Chondrocyte (in vitro differentiated cells): Measurements from ENCODE around the gene ORMDL1. TPM values are rescaled to one million over a fixed set of nuclear protein-coding genes. Genes with fewer than 3 reads are reported as not detected.
A peak's percentile ranks its signal among the peaks of the same experiment; 100 is the strongest.

Experiments used
- DNase-seq: peaks from one replicate; pipeline ENCODE4 v3.0.0; 2021; ENCODE audit warnings: mixed read lengths, low spot score
- H3K27ac Mint-ChIP-seq: one replicate; pipeline ENCODE4 v1.8.0; 2021; ENCODE audit warnings: mild to moderate bottlenecking, moderate library complexity, mixed read lengths; ENCODE audit not compliant: unreplicated experiment
- H3K27me3 Mint-ChIP-seq: 2 replicates; pipeline ENCODE4 v1.8.0; 2021; ENCODE audit warnings: low read depth, mixed read lengths
- H3K36me3 Mint-ChIP-seq: 2 replicates; pipeline ENCODE4 v1.8.0; 2021; ENCODE audit warnings: low read depth, mixed read lengths
- H3K4me1 Mint-ChIP-seq: 2 replicates; pipeline ENCODE4 v1.8.0; 2021; ENCODE audit warnings: low read depth, mild to moderate bottlenecking, mixed read lengths
- H3K4me3 Mint-ChIP-seq: one replicate; pipeline ENCODE4 v1.8.0; 2021; ENCODE audit warnings: mild to moderate bottlenecking, moderate library complexity, mixed read lengths; ENCODE audit not compliant: unreplicated experiment
- H3K9me3 Mint-ChIP-seq: 2 replicates; pipeline ENCODE4 v1.8.0; 2021; ENCODE audit warnings: low read depth, mixed read lengths
- CTCF ChIP-seq: fragments of 200-600 bp; sonication (generic); IDR thresholded peaks from 2 replicates; pipeline ENCODE4 v1.5.0; 2021; ENCODE audit warnings: antibody characterized with exemption, mild to moderate bottlenecking, moderate library complexity
- total RNA-seq: library from RNA; stranded (reverse); gene quantifications from 3 replicates; pipeline ENCODE4 v1.2.1, GENCODE V29; 2021

The ORMDL1 gene
- total RNA-seq, 1 donor from 2014 or later, result 50.9 TPM

GRCh38 chr2:189802396-189802912, 18.3 kb upstream of the ORMDL1 start:
- no peak for TF ChIP-seq CTCF
- Mint-ChIP-seq H3K27ac (no peak overlapping the region), H3K36me3 (peaks cover 5% of the 10 kb centered on the region), H3K27me3 (no peaks in the 10 kb centered on the region), H3K9me3 (no peaks in the 10 kb centered on the region), H3K4me3 (no peak overlapping the region), H3K4me1 (peaks cover 30% of the 10 kb centered on the region)
- no peak for DNase-seq

- Mint-ChIP-seq H3K27ac (peak overlapping the region; percentile 65), H3K4me1 (peaks cover 30% of the 10 kb centered on the region), H3K36me3 (peaks cover 3% of the 10 kb centered on the region), H3K9me3 (no peaks in the 10 kb centered on the region), H3K4me3 (no peak overlapping the region), H3K27me3 (no peaks in the 10 kb centered on the region)
- no peak for TF ChIP-seq CTCF
- no peak for DNase-seq
Measured at GRCh38 chr2:189799531-189799930, 15.4 kb upstream of the ORMDL1 start.

DNA sequence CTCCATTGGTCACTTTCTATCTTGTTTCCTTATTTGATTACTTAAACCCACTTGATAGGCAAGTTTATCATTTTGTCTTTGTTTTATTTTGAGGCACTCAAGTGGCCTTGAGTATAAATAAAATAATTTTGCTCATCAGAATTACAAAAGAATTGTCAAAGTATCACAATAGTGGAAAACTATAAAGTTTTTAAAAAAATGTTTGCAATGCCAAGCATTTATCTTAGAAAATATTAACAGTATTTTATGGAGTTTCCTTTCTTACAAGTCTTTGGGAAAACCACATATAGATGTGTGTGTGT, 14.8 kb upstream of the ORMDL1 start:
- TF ChIP-seq CTCF, result no peak
- H3K9me3 Mint-ChIP-seq, result no peaks in the 10 kb centered on the region
- H3K36me3 Mint-ChIP-seq, result peaks cover 3% of the 10 kb centered on the region
- H3K4me1 Mint-ChIP-seq, result peaks cover 30% of the 10 kb centered on the region
- DNase-seq, result no peak
- no peak overlapping the region for H3K4me3 Mint-ChIP-seq
- no peaks in the 10 kb centered on the region for H3K27me3 Mint-ChIP-seq
- H3K27ac Mint-ChIP-seq, result peak overlapping the region; percentile 62

- H3K36me3 Mint-ChIP-seq, result peaks cover 3% of the 10 kb centered on the region
- peak; percentile 88 for TF ChIP-seq CTCF
- no peaks in the 10 kb centered on the region for H3K9me3 Mint-ChIP-seq
- DNase-seq, result no peak
- no peaks in the 10 kb centered on the region for H3K27me3 Mint-ChIP-seq
- H3K27ac Mint-ChIP-seq, result peak overlapping the region; percentile 62
- H3K4me1 Mint-ChIP-seq, result peaks cover 30% of the 10 kb centered on the region
- no peak overlapping the region for H3K4me3 Mint-ChIP-seq
Measured at GRCh38 chr2:189798312-189799029, 14.3 kb upstream of the ORMDL1 start.

GRCh38 chr2:189797902-189798301, 13.8 kb upstream of the ORMDL1 start:
- DNase-seq, result no peak
- peak overlapping the region; percentile 35 for H3K27ac Mint-ChIP-seq
- peaks cover 30% of the 10 kb centered on the region for H3K4me1 Mint-ChIP-seq
- H3K36me3 Mint-ChIP-seq, result peaks cover 6% of the 10 kb centered on the region
- no peak for TF ChIP-seq CTCF
- H3K27me3 Mint-ChIP-seq, result no peaks in the 10 kb centered on the region
- H3K9me3 Mint-ChIP-seq, result no peaks in the 10 kb centered on the region
- no peak overlapping the region for H3K4me3 Mint-ChIP-seq
